Epithelial cell of umbilical artery (primary cell): ENCODE data around the gene HELQ. TPM values are rescaled to one million over a fixed set of nuclear protein-coding genes. Genes with fewer than 3 reads are reported as not detected.

ENCODE experiments used
- total RNA-seq: library from RNA; depleted of rRNA; stranded (reverse); fragments of >200 nt; gene quantifications from 2 replicates; pipeline ENCODE4 v1.2.3, GENCODE V29; 2014

HELQ gene, protein sequence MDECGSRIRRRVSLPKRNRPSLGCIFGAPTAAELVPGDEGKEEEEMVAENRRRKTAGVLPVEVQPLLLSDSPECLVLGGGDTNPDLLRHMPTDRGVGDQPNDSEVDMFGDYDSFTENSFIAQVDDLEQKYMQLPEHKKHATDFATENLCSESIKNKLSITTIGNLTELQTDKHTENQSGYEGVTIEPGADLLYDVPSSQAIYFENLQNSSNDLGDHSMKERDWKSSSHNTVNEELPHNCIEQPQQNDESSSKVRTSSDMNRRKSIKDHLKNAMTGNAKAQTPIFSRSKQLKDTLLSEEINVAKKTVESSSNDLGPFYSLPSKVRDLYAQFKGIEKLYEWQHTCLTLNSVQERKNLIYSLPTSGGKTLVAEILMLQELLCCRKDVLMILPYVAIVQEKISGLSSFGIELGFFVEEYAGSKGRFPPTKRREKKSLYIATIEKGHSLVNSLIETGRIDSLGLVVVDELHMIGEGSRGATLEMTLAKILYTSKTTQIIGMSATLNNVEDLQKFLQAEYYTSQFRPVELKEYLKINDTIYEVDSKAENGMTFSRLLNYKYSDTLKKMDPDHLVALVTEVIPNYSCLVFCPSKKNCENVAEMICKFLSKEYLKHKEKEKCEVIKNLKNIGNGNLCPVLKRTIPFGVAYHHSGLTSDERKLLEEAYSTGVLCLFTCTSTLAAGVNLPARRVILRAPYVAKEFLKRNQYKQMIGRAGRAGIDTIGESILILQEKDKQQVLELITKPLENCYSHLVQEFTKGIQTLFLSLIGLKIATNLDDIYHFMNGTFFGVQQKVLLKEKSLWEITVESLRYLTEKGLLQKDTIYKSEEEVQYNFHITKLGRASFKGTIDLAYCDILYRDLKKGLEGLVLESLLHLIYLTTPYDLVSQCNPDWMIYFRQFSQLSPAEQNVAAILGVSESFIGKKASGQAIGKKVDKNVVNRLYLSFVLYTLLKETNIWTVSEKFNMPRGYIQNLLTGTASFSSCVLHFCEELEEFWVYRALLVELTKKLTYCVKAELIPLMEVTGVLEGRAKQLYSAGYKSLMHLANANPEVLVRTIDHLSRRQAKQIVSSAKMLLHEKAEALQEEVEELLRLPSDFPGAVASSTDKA
- 10.1 and 20.4 TPM in 2 replicates for total RNA-seq

DNA sequence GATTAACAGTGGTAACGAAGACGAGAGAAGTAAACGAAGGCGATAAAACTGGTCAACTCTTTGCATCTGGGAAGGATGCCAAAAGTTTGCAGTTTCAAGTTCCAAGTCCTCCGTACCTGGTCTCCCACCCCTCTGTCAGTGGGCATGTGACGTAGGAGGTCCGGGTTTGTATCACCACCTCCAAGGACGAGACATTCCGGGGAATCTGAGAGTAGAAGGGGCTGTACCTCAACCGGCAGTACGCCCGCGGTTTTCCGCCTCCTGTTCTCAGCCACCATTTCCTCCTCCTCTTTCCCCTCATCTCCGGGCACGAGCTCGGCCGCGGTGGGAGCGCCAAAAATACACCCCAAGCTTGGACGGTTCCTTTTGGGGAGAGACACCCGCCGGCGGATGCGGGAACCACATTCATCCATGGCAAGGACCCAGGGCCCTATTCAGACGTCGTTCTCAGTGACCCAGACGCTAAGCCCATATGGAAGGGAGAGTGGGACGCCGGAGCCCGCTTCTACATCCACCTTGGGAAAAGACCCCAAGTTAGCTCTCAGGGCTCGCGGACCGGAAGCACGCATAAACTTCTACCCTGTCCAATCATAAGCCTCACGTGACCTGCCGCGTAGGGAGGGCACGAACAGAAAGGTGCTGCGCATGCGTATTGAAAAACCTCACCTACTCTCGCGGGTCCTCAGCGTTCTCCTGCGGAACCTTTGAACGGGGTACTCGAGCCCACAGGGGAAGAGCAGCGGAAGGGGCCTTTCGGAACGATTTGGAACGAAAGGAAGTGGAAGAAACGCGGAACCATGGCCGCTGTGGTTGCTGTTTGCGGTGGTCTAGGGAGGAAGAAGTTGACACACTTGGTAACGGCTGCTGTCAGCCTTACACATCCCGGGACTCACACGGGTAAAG is at the start of gene HELQ, which contains the start of gene MRPS18C:
TSS of gene HELQ (minus strand) at position 543 of the 903 bp plus-strand sequence. CDS start at position 413, 130 bp downstream.
TSS of gene MRPS18C (plus strand) at position 778 of the 903 bp plus-strand sequence. CDS start at position 798, 20 bp downstream.

DNA sequence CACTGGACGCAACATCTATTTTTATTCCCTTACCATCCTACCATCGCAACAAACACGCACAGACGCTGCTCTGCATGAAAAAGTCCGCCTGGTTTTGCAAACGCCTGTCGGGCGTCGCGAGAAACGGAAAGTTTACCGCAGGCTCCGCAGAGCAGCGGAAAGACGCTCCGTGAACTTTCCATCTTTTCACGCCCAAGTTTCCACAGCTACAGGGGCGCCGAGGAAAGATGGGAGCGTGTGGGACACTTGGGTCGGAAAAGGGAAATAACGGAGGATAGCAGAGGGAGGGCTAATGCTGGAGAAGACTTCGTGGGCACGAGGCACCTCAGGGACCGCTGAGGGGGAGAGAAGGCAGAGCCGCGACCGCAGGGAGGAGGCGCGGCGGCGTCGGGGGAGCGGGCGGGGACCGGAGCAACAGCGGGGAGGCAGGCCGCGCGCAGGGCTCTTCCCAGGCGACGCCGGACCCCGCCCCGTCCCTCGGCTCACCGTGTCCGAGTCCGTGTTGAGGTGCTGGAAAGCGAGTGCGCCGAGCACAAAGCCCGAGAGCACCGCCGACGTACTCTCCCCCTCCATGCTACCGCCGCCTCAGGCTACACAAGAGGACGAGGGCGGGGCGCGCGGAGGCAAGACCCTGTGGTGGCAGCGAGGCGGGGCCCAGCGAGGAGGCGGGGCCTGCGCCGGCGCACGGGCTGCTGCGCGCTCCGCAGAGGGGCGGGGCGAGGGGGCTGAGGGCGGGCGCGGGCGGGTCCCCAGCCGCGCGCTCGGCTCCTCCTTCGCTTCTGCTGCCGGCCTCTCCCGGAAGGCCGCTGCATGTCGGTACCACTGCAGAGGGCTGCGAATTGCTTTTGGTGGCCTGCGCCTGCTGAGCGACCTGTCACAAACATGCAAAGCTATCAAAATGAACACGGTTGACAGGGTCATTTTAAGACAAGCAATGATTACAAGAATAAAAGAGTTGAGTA is 29.2 kb upstream of the HELQ start, which contains the start of gene ABRAXAS1:
TSS of gene ABRAXAS1 (minus strand) at position 601 of the 962 bp plus-strand sequence. CDS start at position 573, 28 bp downstream.

Other genes starting within 250 kb of the HELQ start
- gene COQ2, start 171.0 kb downstream of the HELQ start, total RNA-seq: 17.5 and 24.0 TPM in 2 replicates
- gene HPSE, start 121.0 kb downstream of the HELQ start, total RNA-seq: 2.3 and 7.6 TPM in 2 replicates
- gene MRPS18C, start 235 bp upstream of the HELQ start, total RNA-seq: 35.4 and 70.5 TPM in 2 replicates
- gene ABRAXAS1, start 29.3 kb upstream of the HELQ start, total RNA-seq: 14.3 and 20.1 TPM in 2 replicates
- gene GPAT3, start 80.3 kb upstream of the HELQ start, total RNA-seq: 1.9 and 3.0 TPM in 2 replicates